GM12878 (cell line): ENCODE measurements around the gene MBD5. TPM values are rescaled to one million over a fixed set of nuclear protein-coding genes. Genes with fewer than 3 reads are reported as not detected.

Source experiments
- ATAC-seq: fragments of 200-7000 bp; cut with Tn5 transposase; 3 replicates; pipeline ENCODE4 v1.9.1; 2020; ENCODE audit warnings: mild to moderate bottlenecking, moderate library complexity
- BruUV-seq: library from RNA; stranded (reverse); fragments of 400-500 nt; replicated peaks from 2 replicates; lab custom pipeline; 2021; lab: Mats Ljungman, UMichigan
- CTCF ChIA-PET: fragments of 300-600 bp; sonication (Branson Sonifier 250); formaldehyde crosslinking; extraction: SDS; loops from one replicate; lab custom pipeline; 2021; ENCODE audit warnings: inconsistent platforms; lab: Yijun Ruan, JAX
- POLR2A ChIA-PET: fragments of 350-600 bp; formaldehyde crosslinking; extraction: SDS; loops from one replicate; lab custom pipeline; 2021; ENCODE audit warnings: inconsistent platforms; lab: Charles Lee
- RAD21 ChIA-PET: fragments of 300-600 bp; sonication (Branson Sonifier 250); formaldehyde crosslinking; loops from one replicate; lab custom pipeline; 2023; ENCODE audit warnings: antibody characterized with exemption; ENCODE audit not compliant: unreplicated experiment; lab: Charles Lee
- SMC1A ChIA-PET: fragments of 300-600 bp; sonication (Branson Sonifier 250); formaldehyde crosslinking; loops from one replicate; lab custom pipeline; 2023; ENCODE audit not compliant: unreplicated experiment, uncharacterized antibody; lab: Charles Lee
- DNase-seq: peaks from one replicate; pipeline ENCODE4 v3.0.0-alpha.2; 2011; ENCODE audit warnings: low read depth, low spot score
- FAIRE-seq: peaks from 3 replicates; lab custom pipeline; 2011; peaks lifted over from hg19 to GRCh38; lab: Jason Lieb, UNC
- H2AFZ ChIP-seq: 2 replicates; pipeline ENCODE4 v1.6.0; 2011; ENCODE audit warnings: low read depth, low read length, control low read depth; ENCODE audit not compliant: control insufficient read depth
- H3K27ac ChIP-seq: 2 replicates; pipeline ENCODE4 v1.5.1; 2011; ENCODE audit warnings: control low read depth; ENCODE audit not compliant: control insufficient read depth, insufficient read depth
- H3K27me3 ChIP-seq, 2 experiments: replicated peaks in 1 of 2; 2 replicates each; pipeline versions ENCODE4 v1.6.0 to v1.6.1; 2011; ENCODE audit warnings: low read length in 1 of 2; ENCODE audit not compliant: control insufficient read depth in 2 of 2, insufficient read depth in 2 of 2
- H3K36me3 ChIP-seq, 2 experiments: 2 replicates each; pipeline ENCODE4 v1.5.1; 2011; ENCODE audit warnings: low read length in 1 of 2; ENCODE audit not compliant: control insufficient read depth in 2 of 2, insufficient read depth in 2 of 2
- H3K4me1 ChIP-seq: 2 replicates; pipeline ENCODE4 v1.6.1; 2011; ENCODE audit warnings: mild to moderate bottlenecking, low read length, moderate library complexity, mixed read lengths; ENCODE audit not compliant: control insufficient read depth, insufficient read depth
- H3K4me2 ChIP-seq: 2 replicates; pipeline ENCODE4 v1.6.0; 2011; ENCODE audit warnings: control low read depth; ENCODE audit not compliant: control insufficient read depth, insufficient read depth
- H3K4me3 ChIP-seq: fragments of 200-600 bp; sonication (generic); 2 replicates; pipeline ENCODE4 v1.5.1; 2016
- H3K79me2 ChIP-seq: 2 replicates; pipeline ENCODE4 v1.6.0; 2011; ENCODE audit warnings: low read length; ENCODE audit not compliant: control insufficient read depth, insufficient read depth
- H3K9ac ChIP-seq: 2 replicates; pipeline ENCODE4 v1.8.0; 2011; ENCODE audit warnings: low read length, control low read depth, mixed read lengths; ENCODE audit not compliant: control insufficient read depth, insufficient read depth
- H3K9me3 ChIP-seq: replicated peaks from 3 replicates; pipeline ENCODE4 v1.5.1; 2011; ENCODE audit warnings: mild to moderate bottlenecking, low read length; ENCODE audit not compliant: control insufficient read depth, insufficient read depth
- H4K20me1 ChIP-seq: 2 replicates; pipeline ENCODE4 v1.6.0; 2011; ENCODE audit not compliant: control insufficient read depth, insufficient read depth
- BCL3 ChIP-seq: IDR thresholded peaks from 2 replicates; pipeline ENCODE4 v1.6.1; 2011; ENCODE audit warnings: borderline replicate concordance, low read depth, mild to moderate bottlenecking, moderate library complexity, low read length; ENCODE audit not compliant: insufficient read depth, poor library complexity, severe bottlenecking
- CREB1 ChIP-seq: IDR thresholded peaks from 2 replicates; pipeline ENCODE4 v1.6.1; 2012; ENCODE audit warnings: low read depth, mild to moderate bottlenecking, inconsistent platforms
- HDGF ChIP-seq: fragments of 450-650 bp; IDR thresholded peaks from 2 replicates; pipeline ENCODE4 v1.6.1; 2016; ENCODE audit warnings: antibody characterized with exemption
- MYB ChIP-seq: fragments of 150-350 bp; IDR thresholded peaks from 2 replicates; pipeline ENCODE4 v1.6.1; 2014; ENCODE audit warnings: mild to moderate bottlenecking, low read depth, low read length, borderline replicate concordance
- NR2C2 ChIP-seq: IDR thresholded peaks from 2 replicates; pipeline ENCODE4 v1.6.1; 2011; ENCODE audit warnings: borderline replicate concordance, low read depth; ENCODE audit not compliant: control insufficient read depth, insufficient read length
- PAX8 ChIP-seq: fragments of 450-650 bp; IDR thresholded peaks from 2 replicates; pipeline ENCODE4 v1.6.1; 2017; ENCODE audit warnings: mild to moderate bottlenecking, moderate library complexity
- RAD51 ChIP-seq: fragments of 450-650 bp; IDR thresholded peaks from 2 replicates; pipeline ENCODE4 v1.6.1; 2016; ENCODE audit warnings: moderate library complexity, mild to moderate bottlenecking, inconsistent platforms
- RUNX3 ChIP-seq: IDR thresholded peaks from 2 replicates; pipeline ENCODE4 v1.6.1; 2012; ENCODE audit warnings: low read length, inconsistent platforms
- WGBS: methylation state at CpG from one replicate; pipeline ENCODE4 v1.1.6; 2016; ENCODE audit warnings: low lambda C conversion rate; ENCODE audit not compliant: insufficient replicate concordance, insufficient coverage; ENCODE audit errors: missing lambda C conversion rate; 5-methylcytosine and 5-hydroxymethylcytosine counted together
- in situ Hi-C: fragments of 300-500 bp; cut with MboI; formaldehyde crosslinking; loops from 9 replicates; pipeline ENCODE4 v1.14.3; 2018; ENCODE audit warnings: mixed read lengths
- intact Hi-C: fragments of 100-400 bp; cut with micrococcal nuclease; formaldehyde crosslinking; loops from one replicate; pipeline ENCODE4 v1.14.2; 2022; ENCODE audit not compliant: unreplicated experiment
- polyA plus RNA-seq, 11 experiments: library from polyadenylated mRNA; depleted of rRNA in 4 of 11; unstranded in 6 of 11; stranded (reverse) in 5 of 11; fragments of >200 nt; fragmentation: Nextera tagmentation in 4 of 11; fragmentation: Illumina TruSeq in 1 of 11; extraction: Ambion mirVana in 4 of 11; extraction: Trizol in 1 of 11; gene quantifications; 1 replicate in 1 of 11; 2 replicates in 10 of 11; pipeline versions ENCODE4 v1.2.1 to v1.2.3, GENCODE V29; 2011 to 2016; ENCODE audit warnings: inconsistent platforms in 2 of 11, missing spikeins in 2 of 11, low read depth in 1 of 11
- total RNA-seq, 4 experiments: library from RNA; depleted of rRNA in 3 of 4; stranded (reverse); fragments of >200 nt in 3 of 4; fragmentation: Illumina TruSeq in 1 of 4; extraction: Trizol in 1 of 4; gene quantifications; 2 replicates each; pipeline versions ENCODE4 v1.2.1 to v1.2.3, GENCODE V29; 2013 to 2021
- TF ChIP-seq, protein P1 (sequence below): IDR thresholded peaks from 2 replicates; pipeline ENCODE4 v1.6.1; 2011; ENCODE audit warnings: mild to moderate bottlenecking, low read depth, low read length, moderate library complexity; ENCODE audit not compliant: insufficient replicate concordance
- TF ChIP-seq, protein P2 (sequence below): fragments of 450-650 bp; conservative IDR thresholded peaks from 2 replicates; pipeline ENCODE4 v1.6.1; 2017; ENCODE audit warnings: mild to moderate bottlenecking, moderate library complexity

The MBD5 gene
- total and polyA plus RNA-seq, 10 of the 15 experiments (the other 5 are each of a cell fraction or from before 2014, with no cell fraction given), result 7.4 to 58.0 (median 21.2) TPM

DNA sequence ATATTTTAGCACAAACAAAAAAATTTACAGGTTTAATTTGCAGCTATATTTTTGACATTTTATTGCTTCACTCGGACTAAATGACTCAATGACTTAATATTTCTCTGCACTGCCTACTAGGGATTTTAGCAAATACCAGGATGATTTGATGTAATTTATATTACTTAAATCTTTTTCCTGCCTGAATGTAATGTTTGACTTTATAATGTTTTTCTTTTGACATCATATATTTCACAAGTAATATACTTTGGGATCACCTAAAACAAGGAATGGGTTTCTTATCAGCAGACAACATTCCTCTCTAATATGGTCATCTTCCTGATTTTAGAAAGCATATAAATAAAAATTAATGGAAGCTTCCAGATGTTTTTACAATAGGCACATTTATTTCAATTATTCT, 370.4 kb downstream of the MBD5 start:
- Histone ChIP-seq H3K36me3 (no peaks in the 10 kb centered on the region), H2AFZ (no peak overlapping the region), H4K20me1 (no peaks in the 10 kb centered on the region), H3K4me3 (no peak overlapping the region), H3K9ac (no peak overlapping the region), H3K9me3 (no peaks in the 10 kb centered on the region), H3K27me3 (no peaks in the 10 kb centered on the region), H3K27ac (no peak overlapping the region), H3K79me2 (no peaks in the 10 kb centered on the region), H3K4me1 (no peaks in the 10 kb centered on the region), H3K4me2 (no peak overlapping the region)
- in situ Hi-C loops, result no loop called here
- ChIA-PET CTCF (no interaction called here), RAD21 (no interaction called here), SMC1A (interaction anchor here (1.3 kb wide), 1 partner anchor 11 kb away, joined by 3 read pairs; no protein-coding TSS in a partner anchor), POLR2A (no interaction called here)
- BruUV-seq, result no TSS peak
- ATAC-seq, result no peak
- DNase-seq, result no peak
- no peak for FAIRE-seq
- intact Hi-C loops, result no loop called here
- TF ChIP-seq, protein P1, sequence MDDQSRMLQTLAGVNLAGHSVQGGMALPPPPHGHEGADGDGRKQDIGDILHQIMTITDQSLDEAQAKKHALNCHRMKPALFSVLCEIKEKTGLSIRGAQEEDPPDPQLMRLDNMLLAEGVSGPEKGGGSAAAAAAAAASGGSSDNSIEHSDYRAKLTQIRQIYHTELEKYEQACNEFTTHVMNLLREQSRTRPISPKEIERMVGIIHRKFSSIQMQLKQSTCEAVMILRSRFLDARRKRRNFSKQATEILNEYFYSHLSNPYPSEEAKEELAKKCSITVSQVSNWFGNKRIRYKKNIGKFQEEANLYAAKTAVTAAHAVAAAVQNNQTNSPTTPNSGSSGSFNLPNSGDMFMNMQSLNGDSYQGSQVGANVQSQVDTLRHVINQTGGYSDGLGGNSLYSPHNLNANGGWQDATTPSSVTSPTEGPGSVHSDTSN, result no peak
- TF ChIP-seq RUNX3 (no peak), MYB (no peak)
- WGBS, result 100% methylated on average over 1 of the region's 1 CpG

DNA sequence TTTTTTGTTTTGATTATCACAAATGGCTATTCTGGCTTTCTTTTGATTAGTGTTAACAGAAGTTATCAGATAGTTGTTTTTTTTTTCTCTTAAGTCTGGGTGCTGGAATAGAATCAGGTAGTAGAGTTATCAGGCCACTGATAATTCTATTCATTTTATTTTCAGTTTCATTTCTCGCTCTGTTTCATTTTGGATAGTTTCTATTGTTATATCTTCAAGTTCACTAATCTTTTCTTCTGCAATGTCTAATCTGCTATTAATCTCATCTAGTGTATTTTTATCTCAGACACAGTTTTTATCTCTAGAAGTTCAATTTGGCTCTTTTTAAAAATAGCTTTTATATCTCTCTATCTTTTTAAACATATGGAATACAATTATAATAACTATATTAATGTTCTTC, 381.9 kb downstream of the MBD5 start:
- intact Hi-C loops, result no loop called here
- TF ChIP-seq BCL3, result no peak
- no peak for TF ChIP-seq HDGF
- TF ChIP-seq RAD51, result no peak
- TF ChIP-seq, protein P2, sequence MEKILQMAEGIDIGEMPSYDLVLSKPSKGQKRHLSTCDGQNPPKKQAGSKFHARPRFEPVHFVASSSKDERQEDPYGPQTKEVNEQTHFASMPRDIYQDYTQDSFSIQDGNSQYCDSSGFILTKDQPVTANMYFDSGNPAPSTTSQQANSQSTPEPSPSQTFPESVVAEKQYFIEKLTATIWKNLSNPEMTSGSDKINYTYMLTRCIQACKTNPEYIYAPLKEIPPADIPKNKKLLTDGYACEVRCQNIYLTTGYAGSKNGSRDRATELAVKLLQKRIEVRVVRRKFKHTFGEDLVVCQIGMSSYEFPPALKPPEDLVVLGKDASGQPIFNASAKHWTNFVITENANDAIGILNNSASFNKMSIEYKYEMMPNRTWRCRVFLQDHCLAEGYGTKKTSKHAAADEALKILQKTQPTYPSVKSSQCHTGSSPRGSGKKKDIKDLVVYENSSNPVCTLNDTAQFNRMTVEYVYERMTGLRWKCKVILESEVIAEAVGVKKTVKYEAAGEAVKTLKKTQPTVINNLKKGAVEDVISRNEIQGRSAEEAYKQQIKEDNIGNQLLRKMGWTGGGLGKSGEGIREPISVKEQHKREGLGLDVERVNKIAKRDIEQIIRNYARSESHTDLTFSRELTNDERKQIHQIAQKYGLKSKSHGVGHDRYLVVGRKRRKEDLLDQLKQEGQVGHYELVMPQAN, result no peak
- no peak for TF ChIP-seq CREB1
- TF ChIP-seq PAX8, result no peak
- TF ChIP-seq NR2C2, result no peak

More for the DNA sequence above, 381.9 kb downstream of the MBD5 start:
- no peak for ATAC-seq
- no peaks in the 10 kb centered on the region for H3K36me3 ChIP-seq
- H4K20me1 ChIP-seq, result no peaks in the 10 kb centered on the region
- no peak overlapping the region for H3K4me2 ChIP-seq
- no TSS peak for BruUV-seq
- H3K4me3 ChIP-seq, result no peak overlapping the region
- H3K79me2 ChIP-seq, result no peaks in the 10 kb centered on the region
- no peak overlapping the region for H2AFZ ChIP-seq
- no peak overlapping the region for H3K27ac ChIP-seq
- POLR2A ChIA-PET, result no interaction called here
- H3K4me1 ChIP-seq, result no peaks in the 10 kb centered on the region
- no peak for DNase-seq
- no peaks in the 10 kb centered on the region; the same call in 1 of the 3 replicates for H3K9me3 ChIP-seq
- WGBS, result 100% methylated on average over 1 of the region's 1 CpG
- H3K9ac ChIP-seq, result no peak overlapping the region
- FAIRE-seq, result no peak
- no peaks in the 10 kb centered on the region for H3K27me3 ChIP-seq
- SMC1A ChIA-PET, result no interaction called here
- RAD21 ChIA-PET, result no interaction called here
- CTCF ChIA-PET, result no interaction called here
- in situ Hi-C loops, result no loop called here
